BE2C (cell line): ENCODE data around the gene BCL11A.

ENCODE experiments used
- DNase-seq: peaks from one replicate; pipeline ENCODE4 v3.0.0-alpha.2; 2020
- H3K27me3 ChIP-seq: fragments of 250-450 bp; sonication (Bioruptor Pico); 2 replicates; pipeline ENCODE4 v1.5.1; 2020; ENCODE audit warnings: mild to moderate bottlenecking
- H3K36me3 ChIP-seq: fragments of 250-450 bp; sonication (Bioruptor Pico); 2 replicates; pipeline ENCODE4 v1.5.1; 2020; ENCODE audit warnings: mild to moderate bottlenecking
- H3K4me1 ChIP-seq: fragments of 250-450 bp; sonication (Bioruptor Pico); 2 replicates; pipeline ENCODE4 v1.5.1; 2020
- H3K4me3 ChIP-seq: 2 replicates; pipeline ENCODE4 v1.5.1; 2011; ENCODE audit warnings: low read depth, low read length
- H3K9me3 ChIP-seq: fragments of 250-450 bp; sonication (Bioruptor Pico); 2 replicates; pipeline ENCODE4 v1.5.1; 2020
- CTCF ChIP-seq: IDR thresholded peaks from 2 replicates; pipeline ENCODE4 v1.5.1; 2012; ENCODE audit warnings: mild to moderate bottlenecking, low read depth, low read length

BCL11A gene

GRCh38 chr2:60550178-60550983, 3.1 kb downstream of the BCL11A start:
- H3K27me3 ChIP-seq, result peaks cover 3% of the 10 kb centered on the region; the same call in 1 of the 2 replicates
- peak; percentile 82 for DNase-seq
- peak overlapping the region; percentile 87 for H3K4me3 ChIP-seq
- H3K36me3 ChIP-seq, result peaks cover 6% of the 10 kb centered on the region
- TF ChIP-seq CTCF, result peak; percentile 62
- H3K9me3 ChIP-seq, result no peaks in the 10 kb centered on the region
- peaks cover under 1% of the 10 kb centered on the region for H3K4me1 ChIP-seq

GRCh38 chr2:60549928-60550177, 3.6 kb downstream of the BCL11A start:
- Histone ChIP-seq H3K4me1 (peaks cover 4% of the 10 kb centered on the region), H3K9me3 (no peaks in the 10 kb centered on the region), H3K27me3 (no peaks in the 10 kb centered on the region), H3K4me3 (peak overlapping the region; percentile 87), H3K36me3 (peaks cover 10% of the 10 kb centered on the region)
- DNase-seq, result peak; percentile 32
- no peak for TF ChIP-seq CTCF

GRCh38 chr2:60549238-60549927, 4.1 kb downstream of the BCL11A start:
- Histone ChIP-seq H3K4me1 (peaks cover 4% of the 10 kb centered on the region), H3K9me3 (no peaks in the 10 kb centered on the region), H3K36me3 (peaks cover 14% of the 10 kb centered on the region), H3K27me3 (no peaks in the 10 kb centered on the region), H3K4me3 (peak overlapping the region; percentile 87)
- peak; percentile 46 for DNase-seq
- no peak for TF ChIP-seq CTCF

GRCh38 chr2:60548845-60549237, 4.6 kb downstream of the BCL11A start:
- TF ChIP-seq CTCF, result no peak
- no peak for DNase-seq
- H3K9me3 ChIP-seq, result no peaks in the 10 kb centered on the region
- H3K36me3 ChIP-seq, result peaks cover 19% of the 10 kb centered on the region
- H3K4me1 ChIP-seq, result peaks cover 4% of the 10 kb centered on the region
- H3K4me3 ChIP-seq, result peak overlapping the region; percentile 87
- H3K27me3 ChIP-seq, result no peaks in the 10 kb centered on the region

DNA sequence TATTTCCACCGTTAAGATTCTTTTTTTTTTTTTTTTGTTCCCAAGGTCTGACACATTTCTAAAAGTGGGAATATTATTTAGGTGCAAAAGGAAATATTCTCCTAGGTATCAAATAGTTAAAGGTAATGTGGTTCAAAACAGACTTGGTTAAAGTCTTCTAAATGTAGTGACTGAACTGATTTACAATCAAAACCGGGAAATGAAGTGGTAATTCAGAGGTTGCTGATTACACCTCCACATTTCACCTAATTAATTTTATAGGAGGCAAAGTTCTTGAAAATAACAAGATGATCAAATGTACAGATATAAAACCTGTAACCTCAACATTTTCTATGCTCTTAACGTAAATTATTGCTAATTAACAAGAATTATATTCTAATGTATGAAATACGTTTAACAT, 5.1 kb downstream of the BCL11A start:
- Histone ChIP-seq H3K4me1 (peaks cover 4% of the 10 kb centered on the region), H3K27me3 (no peaks in the 10 kb centered on the region), H3K36me3 (peaks cover 19% of the 10 kb centered on the region), H3K4me3 (peak overlapping the region; percentile 87), H3K9me3 (no peaks in the 10 kb centered on the region)
- no peak for DNase-seq
- no peak for TF ChIP-seq CTCF

DNA sequence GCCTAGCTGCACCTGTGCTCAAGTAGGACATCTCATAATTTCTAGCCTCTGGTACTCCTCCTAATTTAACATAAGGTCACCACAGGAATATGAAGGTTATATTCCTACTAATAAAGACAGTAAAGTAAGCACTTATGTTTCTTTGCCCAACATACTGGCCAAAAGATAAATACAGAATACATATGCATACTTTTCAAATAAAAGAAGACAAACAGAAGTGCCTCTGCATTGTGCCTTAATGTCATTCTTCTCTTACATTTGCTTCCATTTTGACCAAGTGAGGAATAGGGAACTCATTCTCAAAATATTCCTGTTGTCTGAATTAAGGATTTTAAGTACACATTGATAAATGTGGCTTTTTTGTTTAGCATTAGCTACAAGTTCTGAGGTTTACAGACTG, 5.6 kb downstream of the BCL11A start:
- H3K4me3 ChIP-seq, result no peak overlapping the region
- TF ChIP-seq CTCF, result no peak
- DNase-seq, result no peak
- H3K36me3 ChIP-seq, result peaks cover 19% of the 10 kb centered on the region
- no peaks in the 10 kb centered on the region for H3K27me3 ChIP-seq
- H3K4me1 ChIP-seq, result peaks cover 4% of the 10 kb centered on the region
- H3K9me3 ChIP-seq, result no peaks in the 10 kb centered on the region
